ENCODE data around the gene MGMT.

Gene MGMT

GRCh38 chr10:129690248-129691070 lies 223.4 kb downstream of the MGMT start:
- no peak for DNase-seq (ENCODE audit: low read depth)

DNA sequence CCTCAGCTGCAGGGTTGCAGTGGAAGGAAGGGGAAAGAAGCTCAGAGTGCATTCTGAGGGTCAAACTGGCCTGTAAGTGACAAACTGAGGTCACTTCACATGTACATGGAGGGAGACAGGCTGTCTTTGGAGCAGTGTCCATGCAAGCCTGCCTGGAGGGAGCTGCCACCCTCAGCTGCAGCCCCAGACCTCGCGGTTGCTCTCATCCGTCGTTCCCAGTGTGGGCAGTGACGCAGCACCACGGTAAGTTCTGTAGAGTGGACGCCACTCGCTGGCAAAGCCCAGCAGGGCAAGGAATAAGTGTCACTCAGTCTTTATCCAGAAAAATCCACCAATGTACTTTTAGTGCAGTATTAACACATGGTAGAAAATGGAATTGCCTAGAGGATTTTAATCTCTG lies 225.7 kb downstream of the MGMT start:
- no peak for DNase-seq (ENCODE audit: low read depth)

DNA sequence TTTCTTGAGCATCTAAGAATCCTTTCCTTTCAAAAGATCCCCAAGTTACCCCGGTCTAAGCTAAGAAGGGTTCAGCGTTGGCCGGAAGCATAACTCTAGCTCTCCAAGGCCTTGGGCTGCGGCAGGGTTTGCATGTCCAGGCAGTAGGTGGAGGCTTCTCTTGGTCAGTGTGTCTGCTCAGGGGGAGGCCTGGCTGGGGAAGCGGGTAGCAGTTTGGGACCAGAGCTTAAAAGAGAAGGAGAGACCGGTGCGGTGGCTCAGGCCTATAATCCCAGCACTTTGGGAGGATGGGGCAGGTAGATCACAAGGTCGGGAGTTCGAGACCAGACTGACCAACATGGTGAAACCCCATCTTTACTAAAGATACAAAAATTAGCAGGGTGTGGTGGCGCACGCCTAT lies 226.3 kb downstream of the MGMT start:
- DNase-seq (ENCODE audit: low read depth) = no peak

GRCh38 chr10:129694184-129694583 lies 227.1 kb downstream of the MGMT start:
- no peak for DNase-seq (ENCODE audit: low read depth)

GRCh38 chr10:129694691-129695243 lies 227.7 kb downstream of the MGMT start:
- no peak for DNase-seq (ENCODE audit: low read depth)

DNA sequence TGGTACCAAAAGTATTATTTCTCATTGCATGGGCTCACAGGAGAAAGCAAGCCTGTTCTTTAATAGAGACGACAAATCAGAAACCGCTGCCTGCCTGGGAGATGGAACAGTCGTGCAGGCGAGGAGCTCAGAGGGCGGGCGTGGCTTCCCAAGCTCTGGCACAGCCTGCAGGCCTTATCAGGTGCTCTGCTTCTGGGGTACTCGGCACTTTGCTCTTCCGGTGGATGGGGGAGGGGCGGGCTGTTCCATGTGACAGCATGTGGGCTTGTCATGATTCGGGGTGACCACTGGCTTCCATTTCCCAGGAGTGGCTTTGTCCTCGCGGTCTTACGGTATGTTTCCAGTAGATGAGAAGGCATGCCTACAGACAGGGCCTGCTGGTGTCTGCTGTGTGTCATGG lies 228.6 kb downstream of the MGMT start:
- DNase-seq (ENCODE audit: low read depth) = no peak

- no peak for DNase-seq (ENCODE audit: low read depth)
These were observed 229.6 kb downstream of the MGMT start for GRCh38 chr10:129696636-129697035.

- no peak for DNase-seq (ENCODE audit: low read depth)
These were observed 230.6 kb downstream of the MGMT start for GRCh38 chr10:129697463-129698247.

GRCh38 chr10:129699722-129700340 lies 232.8 kb downstream of the MGMT start:
- no peak for DNase-seq (ENCODE audit: low read depth)

- no peak for DNase-seq (ENCODE audit: low read depth)
These were observed 235.6 kb downstream of the MGMT start for GRCh38 chr10:129702605-129703004.

DNA sequence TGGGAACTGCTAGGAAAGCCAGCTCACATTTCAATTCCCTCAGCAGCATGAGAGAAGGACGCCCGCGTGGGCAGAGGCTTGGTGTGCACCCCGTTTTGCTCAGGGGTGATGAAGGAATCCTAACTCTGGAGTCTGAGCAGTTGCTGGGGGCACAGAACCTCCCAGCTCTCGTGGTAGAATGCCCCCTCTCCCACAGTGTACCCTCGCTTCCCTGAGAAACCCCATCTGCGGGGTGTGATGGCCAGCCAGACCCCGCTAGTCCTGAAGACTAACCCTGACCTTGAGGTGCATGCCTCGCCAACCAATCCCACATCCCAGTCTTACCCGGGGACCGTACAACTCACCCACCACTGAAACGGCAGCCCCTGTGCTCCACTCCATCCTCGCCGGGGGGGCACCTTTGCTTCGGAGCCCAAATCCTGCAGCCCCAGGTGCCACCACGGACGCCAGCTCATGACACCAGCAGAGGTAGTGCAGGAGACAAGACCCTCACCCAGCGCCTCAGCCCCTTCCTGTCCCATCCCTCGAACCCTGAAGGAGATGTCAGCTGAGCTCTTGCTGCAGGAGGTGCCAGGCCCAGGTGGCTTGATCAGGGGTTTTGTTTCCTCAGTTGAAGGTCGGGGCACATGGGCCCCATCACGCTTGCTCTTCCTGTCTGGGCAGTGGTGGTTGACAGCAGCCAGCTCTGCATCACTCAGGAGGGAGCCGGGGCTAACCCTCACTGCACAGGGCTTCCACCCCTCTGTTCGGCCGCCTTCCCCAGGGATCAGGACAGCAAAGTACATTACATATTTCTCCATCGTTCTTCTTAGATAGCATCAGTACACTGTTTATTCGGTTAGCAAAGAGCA lies 236.5 kb downstream of the MGMT start:
- DNase-seq (ENCODE audit: low read depth) = no peak

DNA sequence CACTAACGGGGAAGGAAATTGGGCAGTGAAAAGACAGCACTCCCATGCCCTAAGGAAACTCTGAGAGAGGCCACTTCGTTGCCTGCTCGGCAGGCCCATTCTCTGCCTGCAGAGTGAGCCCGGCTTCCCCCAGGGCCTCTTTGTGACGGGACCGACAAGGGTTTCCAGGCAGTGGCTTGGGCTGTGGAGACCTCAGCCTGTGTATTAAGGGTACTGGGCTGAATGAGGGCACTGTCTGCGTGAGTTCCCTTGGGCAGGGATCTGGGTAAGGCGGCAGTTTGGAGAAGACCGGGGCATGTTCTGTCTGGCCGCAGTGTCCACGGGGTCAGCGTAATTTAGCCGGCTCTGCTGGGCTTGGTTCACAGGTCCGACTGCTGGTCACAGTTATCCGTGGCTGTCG lies 237.2 kb downstream of the MGMT start:
- DNase-seq (ENCODE audit: low read depth) = no peak

- DNase-seq (ENCODE audit: low read depth) = no peak
These were observed 237.9 kb downstream of the MGMT start for GRCh38 chr10:129704786-129705525.

GRCh38 chr10:129705676-129706075 lies 238.6 kb downstream of the MGMT start:
- DNase-seq (ENCODE audit: low read depth) = no peak

GRCh38 chr10:129706081-129706480 lies 239.0 kb downstream of the MGMT start:
- no peak for DNase-seq (ENCODE audit: low read depth)

- no peak for DNase-seq (ENCODE audit: low read depth)
These were observed 239.5 kb downstream of the MGMT start for GRCh38 chr10:129706523-129706922.

GRCh38 chr10:129707406-129708388 lies 240.7 kb downstream of the MGMT start:
- no peak for DNase-seq (ENCODE audit: low read depth)

GRCh38 chr10:129709101-129709500 lies 242.1 kb downstream of the MGMT start:
- no peak for DNase-seq (ENCODE audit: low read depth)

DNA sequence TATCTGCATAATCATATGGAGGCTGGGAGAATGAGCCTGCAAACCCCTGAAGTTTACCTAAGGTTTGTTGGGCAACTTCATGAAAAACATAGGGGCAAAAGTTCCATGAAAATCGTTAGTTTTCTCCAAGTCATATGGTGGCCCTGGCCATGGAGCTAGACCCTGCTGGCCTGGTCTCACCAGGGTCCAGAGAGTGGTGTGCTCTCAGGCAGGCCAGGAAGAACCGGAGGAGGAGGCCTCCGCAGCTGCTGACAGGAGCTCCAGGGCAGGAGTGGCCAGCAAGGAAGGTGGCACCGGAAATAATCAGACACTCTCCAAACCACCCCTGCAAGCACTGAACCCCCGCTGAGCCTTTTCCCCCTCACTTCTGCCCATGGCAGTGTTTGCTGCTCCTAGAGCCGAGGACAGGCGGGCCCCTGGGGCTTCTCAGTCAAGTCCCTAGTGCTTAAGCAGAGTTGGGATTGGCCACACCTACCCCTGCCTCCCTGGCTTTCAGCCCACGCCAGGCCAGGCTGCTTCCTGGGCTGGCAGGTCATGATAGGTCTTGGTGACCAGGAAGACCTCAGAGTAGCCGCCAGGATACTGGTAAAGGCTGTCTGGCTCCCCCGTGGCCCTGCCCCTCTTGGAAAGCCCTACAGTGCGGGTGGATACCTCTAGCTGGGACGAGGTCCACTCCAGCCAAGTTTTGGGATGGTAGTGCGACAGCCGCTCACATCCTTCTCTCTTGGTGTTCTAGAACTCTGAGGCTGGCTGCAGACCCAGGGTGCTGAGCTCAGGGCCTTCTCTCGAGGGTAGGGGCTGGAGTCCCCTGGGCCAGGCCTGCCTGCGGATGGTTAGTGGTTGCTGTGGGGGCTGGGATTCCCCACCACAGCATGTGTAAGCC lies 242.8 kb downstream of the MGMT start:
- DNase-seq (ENCODE audit: low read depth) = no peak

Measured in T-helper 22 cell (primary cell).